Measurements from ENCODE around the gene HOXA7.
A peak's percentile ranks its signal among the peaks of the same experiment; 100 is the strongest.

HOXA7 gene

DNA sequence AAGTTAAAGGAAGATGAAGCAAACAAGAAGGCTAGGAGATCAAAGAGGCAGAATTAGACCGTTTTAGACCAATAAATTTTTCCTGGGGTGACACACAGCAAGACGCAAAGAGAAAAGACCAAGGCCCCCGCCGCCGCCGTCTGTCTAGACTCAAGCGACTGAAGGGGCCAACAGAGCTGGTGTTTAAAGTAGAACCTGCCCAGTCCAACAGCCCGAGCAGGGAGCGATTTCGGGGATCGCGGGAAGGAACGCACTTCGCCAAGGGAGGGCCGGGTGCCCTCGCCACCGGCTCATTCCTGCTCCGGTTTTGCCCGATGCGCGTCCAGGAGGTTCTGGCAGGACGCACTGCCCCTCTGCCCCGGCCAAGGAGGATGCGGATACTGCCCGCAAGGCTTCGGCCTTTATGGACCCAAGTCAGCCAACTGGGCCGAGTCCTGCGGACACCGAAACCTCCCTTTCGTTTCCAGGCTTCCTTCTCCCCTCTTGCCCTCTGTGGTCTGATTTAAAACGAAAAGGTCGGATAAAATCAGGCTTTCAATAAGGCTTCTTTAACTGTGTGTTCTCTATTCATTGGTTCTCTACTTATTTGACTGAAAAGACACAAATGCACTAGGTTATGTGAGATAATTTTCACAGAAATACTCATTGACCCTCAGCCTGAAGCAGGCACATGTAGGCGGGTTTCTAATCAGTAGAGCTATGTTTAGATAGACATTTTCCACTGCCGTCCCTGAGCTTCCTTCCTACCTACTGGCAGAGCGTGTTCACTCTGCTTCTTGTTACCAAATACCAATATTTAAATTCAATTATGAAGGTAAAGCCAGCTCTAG, 2.2 kb upstream of the HOXA7 start:
- no peak for DNase-seq

DNA sequence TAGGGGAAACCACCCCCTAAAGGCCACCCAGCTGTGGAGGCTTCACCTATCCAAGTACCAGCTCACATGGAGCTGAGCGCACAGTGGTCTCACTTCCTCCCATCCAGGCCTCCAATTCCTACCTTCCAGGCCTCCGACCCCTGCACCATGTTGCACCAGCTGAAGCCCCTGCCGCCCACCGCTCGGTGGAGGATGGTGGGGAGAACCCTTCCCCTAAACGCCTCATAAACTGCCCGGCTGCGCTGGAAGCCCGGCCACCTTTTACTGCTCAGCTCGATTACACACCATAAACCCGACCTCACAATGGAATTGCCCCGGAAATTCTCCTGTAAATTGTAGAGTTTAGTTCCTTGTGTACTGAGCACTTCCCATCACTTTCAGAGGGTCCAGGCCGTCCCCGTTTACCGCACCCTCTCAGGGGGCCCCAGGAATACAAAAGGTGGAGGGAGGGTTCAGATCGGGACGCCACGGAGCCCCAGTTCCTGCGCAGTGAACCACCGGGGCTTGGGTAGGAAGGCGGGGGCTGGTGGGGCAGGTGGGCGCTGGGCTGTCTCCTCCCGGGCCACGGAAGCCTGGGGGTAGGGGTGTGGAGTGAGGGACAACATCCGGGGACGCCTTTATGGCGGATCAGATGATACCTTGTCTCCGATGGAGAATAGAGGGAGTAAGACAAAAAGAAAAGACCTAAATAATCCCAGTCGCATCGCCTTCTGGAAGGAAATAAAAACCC, 1.4 kb upstream of the HOXA7 start:
- DNase-seq, result no peak

DNA sequence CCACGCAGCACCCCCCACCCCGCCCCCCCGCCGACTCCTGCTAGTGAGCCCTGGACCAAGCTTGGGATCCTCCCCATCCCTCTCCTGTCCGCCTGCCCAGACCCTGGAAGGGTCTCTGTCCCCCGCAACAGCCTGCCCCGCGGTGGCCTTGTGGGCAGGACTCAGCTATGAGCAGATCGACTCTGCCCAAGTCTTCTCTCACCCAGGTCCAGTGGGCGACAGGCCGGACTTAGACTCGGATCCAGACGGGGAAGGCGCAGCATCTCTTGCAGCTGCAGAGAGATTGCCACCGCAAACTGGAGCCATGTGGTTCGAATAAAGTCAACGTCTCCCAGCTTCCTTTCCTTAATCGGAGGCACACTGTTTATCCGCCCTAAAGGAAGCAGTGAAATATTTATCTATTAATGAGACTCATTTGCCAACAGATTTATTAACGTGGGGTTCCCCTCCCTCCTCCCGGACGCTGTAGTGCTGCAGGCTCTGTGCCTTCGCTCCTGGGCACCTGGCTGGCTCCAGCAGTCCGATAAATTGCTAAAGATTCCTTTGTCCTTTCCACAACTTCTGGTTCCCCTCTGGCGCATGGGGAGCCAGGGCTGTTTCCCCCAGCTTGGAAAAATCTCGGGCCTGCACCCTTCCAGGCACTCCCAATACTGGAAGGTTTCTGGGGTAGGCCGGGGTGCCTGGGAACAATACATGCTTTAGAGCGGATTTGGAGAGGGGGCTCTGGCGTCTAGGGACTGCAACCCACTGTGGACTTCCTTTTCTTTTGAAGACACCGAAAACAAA, 634 bp upstream of the HOXA7 start:
- DNase-seq, result no peak

DNA sequence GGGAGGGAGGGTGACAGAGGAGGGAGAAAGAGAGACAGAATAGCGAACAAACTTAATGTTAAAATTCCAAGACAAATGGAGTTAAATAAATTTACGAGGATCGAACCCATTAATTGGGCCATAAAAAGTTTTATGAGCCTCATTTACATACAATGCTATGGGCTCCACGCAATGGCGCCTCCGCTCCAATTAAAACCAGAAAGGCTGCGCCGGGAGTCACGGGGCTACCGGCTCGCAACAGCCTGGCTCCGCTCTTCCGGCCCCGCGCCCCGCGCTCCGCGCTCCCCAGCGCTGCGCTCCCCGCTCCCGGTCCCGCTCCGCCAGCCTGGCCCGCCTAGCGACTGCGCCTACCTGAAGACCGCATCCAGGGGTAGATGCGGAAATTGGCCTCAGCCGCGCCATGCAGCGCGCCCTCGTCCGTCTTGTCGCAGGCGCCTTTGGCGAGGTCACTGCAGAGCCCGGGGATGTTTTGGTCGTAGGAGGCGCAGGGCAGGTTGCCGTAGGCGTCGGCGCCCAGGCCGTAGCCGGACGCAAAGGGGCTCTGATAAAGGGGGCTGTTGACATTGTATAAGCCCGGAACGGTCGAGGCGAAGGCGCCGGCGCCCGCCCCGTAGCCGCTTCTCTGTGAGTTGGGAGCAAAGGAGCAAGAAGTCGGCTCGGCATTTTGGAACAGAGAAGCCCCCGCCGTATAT, 513 bp downstream of the HOXA7 start:
- no peak for DNase-seq

DNA sequence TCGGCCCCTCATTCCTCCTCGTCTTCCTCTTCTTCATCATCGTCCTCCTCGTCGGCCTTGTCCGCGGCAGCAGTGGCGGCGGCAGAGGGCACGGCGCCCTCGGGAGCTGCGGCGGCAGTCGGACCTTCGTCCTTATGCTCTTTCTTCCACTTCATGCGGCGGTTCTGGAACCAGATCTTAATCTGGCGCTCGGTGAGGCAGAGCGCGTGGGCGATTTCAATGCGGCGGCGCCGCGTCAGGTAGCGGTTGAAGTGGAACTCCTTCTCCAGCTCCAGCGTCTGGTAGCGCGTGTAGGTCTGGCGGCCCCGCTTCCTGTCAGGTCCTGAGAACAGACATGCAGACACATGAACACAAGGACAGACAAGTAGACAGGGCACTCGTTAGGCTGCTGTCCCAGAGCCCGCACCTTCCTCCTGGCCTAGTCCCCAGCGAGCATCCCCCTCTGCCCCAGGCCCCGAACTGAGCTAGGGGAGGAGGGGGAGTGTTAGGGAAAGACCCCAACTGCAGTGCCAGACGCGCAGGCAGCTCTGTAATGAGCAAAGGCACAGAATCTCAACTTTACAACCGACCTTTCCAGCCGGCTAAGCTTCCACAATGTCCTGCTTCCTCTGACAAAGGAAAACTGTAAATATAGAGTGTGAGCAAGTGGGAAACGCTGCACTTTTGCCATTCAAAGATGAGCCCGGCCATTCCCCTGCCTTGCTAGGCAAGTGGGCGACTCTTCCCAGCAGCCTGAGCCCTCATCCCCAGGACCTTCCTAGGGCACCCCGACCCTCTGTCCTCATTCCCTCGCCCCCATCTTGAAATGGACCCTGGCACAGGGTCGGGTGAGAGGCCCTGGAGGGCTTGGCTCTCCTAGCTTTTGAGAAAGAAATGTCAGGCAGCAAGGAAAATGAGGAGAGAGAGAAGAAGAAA, 1.3 kb downstream of the HOXA7 start:
- no peak for DNase-seq

DNA sequence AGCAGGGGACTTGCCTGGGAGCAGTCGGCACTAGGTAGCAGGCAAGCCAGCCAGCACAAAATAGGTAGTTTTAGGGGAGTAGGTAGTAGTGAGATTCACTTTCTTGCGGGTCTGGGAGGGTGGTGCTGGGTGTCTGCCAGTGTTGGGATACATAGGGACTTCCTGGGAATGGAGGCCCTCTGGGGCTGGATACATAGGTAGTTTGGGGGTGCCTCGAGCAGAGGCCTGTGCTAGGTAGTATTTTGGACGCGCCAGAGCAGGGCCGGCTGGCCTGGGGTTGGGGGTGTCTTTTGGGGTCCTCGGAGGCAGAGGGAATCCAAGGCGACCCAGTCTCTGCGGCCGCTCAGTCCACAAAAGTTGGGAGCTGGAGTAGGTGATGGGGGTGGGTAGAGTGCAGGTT, 2.1 kb downstream of the HOXA7 start:
- no peak for DNase-seq

DNA sequence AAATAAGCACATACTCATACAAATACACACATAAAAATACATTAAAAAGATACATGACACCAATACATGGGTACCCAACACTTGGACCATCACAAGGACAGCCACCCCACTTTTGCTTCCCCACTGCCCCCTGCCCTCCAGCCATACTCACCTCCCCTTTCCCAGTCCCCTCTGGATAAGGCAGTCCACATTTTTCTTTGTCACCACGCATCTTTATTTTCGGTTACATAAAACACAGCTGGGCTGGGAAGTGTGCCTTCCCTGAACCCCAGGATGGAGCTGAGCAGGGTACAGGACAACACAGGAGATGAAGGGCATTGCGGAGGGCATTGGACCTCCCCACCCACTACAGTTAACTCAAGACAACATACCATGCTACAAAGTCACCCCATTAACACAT, 2.9 kb downstream of the HOXA7 start:
- DNase-seq, result no peak

DNA sequence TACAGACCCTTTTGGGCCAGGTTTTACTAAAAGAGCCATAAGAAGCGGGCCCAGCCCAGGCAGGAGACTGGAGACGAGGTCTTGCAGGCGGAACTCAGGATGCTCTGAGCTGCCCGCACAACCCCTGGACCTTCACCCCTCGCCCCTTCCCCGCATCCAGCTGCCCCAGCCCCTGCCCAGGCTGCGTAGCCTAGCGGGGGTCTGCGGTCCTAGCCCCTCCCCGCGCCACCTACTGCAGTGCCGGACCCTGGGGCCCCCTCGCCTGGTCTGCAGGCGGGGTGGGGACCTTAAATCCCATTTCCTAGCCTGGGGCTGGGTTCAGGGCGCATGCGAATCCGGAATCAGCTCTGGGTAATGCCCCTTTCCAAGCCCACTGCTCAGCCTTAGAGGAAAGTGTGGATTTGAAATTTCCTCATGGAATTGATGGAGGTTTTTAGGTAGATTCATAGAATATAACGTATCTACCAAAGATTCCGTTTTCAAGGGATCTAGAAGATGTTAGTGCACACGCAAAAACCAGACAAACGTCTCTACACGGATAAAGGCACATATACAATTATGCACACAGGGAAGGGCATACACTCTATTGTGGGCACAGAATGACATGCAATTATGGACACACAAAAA, 3.5 kb downstream of the HOXA7 start:
- no peak for DNase-seq

DNA sequence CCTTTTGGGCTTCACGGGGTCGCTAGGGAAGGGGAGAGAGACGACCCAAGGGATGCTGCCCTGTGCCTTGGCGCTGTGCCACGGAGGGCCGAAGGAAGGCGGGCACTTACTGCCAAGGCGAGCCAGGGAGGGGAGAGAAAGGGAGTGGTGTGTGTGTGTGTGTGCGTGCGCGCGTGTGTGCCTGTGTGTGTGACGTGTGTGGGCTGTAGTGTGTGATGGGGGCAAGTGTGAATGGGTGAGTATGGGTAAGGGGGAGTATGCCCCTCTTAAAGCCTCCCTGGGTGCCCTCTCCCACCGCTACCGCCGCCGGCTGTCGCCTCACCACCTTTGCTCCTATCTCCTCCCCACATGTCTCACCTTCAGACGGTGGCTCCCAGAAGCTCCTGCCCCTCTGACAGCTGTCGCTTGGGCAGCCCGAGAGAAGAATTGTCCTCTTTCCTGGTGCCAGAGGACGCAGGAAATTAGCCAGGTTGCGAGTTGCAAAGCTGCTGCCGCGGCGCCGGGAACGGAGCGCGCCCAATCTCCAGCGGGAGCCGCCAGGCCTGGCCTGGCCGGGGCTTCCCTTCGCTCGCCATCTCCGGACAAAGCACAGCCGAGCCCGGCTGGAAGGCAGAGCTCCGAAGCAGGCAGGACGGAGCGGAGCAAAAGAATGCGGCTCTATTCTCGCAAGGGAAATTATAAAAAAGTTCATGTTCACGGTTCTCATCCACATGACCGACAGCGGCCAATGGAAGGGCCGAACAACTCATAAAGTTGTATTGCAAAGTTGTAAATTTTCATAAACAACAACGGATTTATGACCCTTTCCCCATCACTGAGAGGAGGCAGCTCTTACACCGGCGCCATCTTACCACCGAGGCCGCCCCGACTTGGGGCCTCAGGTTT, 4.3 kb downstream of the HOXA7 start, which contains the start of gene HOXA3:
Gene HOXA3 (minus strand): TSS at position 653 of the 885 bp plus-strand sequence. CDS start 41,943 bp downstream, outside the sequence.
- DNase-seq, result peak; percentile 42

DNA sequence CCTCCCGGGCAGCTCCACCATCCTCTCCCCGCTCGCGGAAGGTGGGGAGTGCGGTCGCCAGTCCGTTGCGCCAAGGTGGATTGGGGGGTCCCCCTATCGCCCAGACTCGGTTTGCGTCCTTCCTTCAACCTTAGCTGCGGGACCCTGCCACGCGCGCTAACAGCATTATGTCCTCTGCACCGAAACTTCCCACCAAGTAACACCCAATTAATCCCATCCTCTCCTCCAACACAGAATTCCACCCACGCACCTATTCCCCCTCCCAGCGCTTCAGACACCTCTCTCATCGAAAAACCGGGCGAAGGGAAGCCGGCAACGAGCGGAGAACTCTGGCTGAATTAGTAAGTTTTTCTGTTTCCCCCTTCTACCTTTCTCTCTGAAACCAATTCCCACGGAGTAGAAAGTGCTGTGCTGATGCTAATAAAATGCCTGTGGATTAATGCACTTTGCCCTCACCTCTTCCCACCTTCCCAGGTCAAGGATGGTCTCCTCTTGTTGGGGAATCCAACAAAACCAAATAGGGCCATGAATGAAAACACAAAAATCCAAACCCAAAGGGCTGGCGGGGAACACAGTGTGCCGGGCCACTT, 5.0 kb downstream of the HOXA7 start:
- DNase-seq, result peak; percentile 76

DNA sequence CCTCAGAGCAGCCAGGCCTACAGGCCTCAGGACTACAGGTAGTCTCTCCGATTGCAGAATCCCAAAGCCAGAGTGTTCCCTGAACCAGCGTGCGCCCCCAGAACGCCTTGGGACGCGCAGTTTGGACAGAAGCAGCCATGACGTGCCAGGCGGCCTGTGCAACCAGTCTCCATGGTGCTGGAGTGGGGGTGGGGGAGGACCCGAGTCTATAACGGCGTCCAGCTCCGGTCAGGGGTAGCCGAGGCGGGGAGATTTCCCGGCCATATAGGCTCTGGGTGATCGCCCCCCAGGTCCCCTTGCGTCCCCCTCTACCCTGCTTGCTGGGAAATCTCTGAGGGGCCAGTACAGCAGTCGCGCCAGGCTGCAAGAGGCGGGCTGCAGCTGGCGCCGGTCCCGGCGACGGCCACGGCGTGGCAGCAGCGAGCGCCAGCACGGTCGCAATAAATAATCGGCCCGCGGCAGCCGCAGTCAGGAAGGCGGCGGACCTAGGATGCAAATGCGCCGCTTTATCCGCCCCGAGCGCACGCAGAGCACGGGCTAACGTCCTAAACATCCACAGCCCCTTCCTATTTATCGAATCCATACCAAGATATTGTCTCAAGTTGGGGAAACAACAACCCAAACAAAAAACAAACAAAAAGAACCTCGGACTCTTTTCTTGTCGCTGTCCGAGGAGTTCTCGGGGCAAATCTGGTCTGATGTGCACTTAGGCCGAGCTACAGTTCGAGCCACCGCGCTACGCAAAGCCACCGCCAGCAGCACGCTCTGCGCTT, 5.7 kb downstream of the HOXA7 start:
- peak; percentile 81 for DNase-seq

DNA sequence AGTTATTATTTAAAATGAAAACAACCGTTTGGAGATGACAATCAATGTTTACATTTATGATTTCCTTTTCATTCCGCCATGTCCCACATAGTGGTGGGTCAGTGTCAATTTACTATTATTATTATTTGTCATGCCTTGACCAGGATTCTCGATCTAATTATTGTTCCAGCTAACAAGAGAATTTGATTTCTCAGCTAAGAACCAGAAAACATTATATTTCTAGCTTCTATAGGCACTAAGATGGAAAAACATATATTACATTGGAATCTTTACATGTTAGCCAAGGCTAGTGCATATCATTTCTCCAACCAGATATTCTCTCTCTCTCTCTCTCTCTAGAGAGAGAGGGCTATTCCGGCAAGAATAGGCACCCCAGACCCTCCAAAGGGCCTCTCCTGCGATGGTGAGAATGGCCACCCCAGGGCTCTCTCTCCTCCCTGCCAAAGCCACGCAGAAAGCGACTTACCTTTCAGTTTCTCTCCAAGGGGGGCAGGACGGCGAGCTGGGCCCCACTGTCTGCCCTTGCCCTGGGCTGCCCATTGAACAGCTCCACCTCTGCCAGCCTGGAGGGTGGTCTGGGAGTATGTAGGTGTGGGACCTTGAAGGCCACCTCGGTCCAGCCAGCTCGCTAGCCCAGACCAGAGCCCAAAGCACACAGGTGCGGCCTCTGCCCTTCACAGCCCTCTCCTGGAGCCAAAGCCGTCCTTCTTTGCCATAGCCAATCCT, 6.5 kb downstream of the HOXA7 start:
- DNase-seq, result peak; percentile 72

DNA sequence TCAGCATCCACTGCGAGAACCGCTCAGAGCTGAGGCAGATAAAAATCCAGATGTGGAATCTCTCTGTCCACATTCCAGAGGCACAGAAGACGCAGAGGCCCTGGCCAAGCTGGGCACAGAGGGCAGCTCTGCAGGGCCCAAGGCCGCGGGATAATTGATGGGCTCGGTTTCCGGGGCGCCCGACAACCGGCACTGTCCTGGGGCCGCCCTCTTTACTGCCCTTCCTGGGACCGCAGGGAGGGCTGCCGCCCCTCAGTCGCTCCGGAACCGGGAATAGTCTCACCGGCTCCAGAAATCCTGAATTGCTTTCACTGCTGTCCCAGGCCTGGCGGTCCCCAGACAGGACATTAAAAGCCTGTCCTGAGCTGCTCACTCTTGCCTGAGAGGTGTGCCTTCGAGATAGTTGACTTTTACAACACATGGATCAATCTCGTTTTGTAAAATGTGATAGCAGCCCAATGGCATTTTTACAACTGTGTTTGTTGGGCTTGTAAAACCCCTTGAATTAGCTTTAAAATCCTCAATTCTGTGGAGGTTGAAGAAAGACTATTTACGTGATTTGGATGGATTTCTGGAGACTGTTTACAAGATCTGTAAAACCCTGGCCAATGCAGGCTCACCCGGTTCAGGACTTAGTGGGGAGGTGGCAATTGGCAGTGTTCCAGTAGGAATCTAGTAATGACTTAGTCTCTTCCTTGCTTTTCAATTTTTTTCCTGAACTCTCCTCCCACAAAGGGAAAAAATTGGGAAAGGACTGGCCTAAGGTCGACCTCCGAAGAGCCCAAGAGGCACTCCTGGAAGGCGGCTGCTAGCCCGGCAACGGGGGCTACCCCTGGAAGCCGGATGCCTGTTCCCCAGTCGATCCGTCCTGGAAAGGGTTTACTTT, 7.5 kb downstream of the HOXA7 start:
- DNase-seq, result peak; percentile 64

DNA sequence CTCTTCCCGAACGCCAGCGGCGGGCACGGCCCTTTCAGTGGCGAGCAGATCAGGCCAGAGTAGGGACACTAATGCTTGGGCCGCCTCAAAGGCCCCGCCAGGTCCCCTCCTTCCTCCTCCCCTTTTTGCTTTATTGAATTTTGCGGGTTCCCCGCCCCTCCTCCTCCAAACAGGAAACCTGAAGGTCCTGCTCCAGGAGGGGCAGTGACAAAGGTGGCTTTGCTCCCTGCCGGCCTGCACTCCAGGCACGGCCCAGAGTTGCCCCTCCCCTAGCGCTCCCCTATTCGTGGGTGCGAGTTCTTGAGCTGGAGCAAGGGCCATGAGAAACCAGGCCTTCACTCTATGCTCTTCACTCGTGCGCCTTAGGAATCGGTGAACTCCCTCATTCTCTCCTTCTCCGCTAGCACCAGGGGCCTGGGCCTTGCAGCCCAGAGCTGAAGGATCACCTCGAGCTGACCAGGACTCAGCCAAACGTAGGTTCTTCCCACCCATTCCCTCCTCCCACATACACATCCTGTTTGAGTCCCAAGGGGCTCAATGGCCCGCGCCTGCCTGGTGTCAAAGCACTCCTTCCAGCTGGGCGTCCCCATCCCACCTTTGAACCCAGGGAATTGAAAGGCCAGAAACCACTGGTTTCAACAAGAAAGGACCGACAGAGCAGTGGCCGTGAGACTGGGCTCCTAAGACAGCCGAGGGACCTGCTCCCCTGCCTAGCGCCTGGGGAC, 8.3 kb downstream of the HOXA7 start:
- peak; percentile 35 for DNase-seq

DNA sequence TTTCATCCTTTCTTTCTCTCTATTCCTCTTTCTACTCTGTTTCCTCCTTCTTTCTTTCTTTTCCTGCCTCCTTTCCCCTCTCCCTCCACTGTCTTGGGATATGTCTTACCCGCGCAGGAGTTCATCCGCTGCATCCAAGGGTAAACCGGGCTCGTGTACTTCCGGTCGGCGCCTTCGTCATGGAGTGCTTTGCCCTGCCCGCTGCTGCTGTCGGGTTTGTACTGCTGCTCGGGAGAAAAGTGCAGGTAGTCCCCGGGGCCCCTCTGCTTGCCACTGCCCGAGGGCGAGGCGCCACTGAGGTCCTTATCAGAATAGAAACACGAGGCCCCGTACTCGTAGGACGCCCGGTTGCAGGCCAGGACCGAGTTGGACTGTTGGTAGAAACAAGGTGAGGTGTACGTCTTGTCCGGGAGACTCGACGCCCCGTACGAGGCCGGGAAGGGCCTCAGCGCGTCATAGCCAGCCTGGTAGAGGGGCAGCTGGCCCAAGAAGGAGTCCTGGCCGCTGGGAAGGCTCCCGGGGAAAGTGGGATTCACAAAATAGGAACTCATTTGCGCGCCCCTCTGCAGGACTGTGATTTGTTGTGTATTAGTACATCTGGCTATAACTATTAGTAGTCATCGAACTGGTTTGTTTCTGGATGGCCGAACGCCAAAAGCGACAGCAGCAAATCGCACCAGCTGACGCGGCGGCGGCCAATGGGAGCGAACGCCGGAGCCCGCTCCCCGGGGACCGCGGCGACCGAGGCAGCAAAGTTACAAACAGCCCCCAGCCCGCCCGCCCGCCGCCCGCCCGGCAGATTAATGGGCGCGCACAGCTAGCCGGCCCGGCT, 9.1 kb downstream of the HOXA7 start, which contains the start of gene HOXA6:
Gene HOXA6 (minus strand): TSS at position 576 of the 832 bp plus-strand sequence. CDS start 25 bp downstream, at position 551.
- DNase-seq, result peak; percentile 60

Measured in DMS79 treated with DMSO at 0.1 percent for 48 hours (cell line).